Stomach (tissue), 4 donors: Measurements from ENCODE around the gene LAMP5.

ENCODE experiments used
- POLR2AphosphoS5 ChIP-seq, 3 donors: sonication (generic); formaldehyde crosslinking; IDR thresholded peaks; one replicate each; pipeline ENCODE4 v1.6.1; 2016; ENCODE audit warnings: antibody characterized with exemption in 3 of 3
- TF ChIP-seq, protein P1 (sequence below), 7 experiments: fragments of 450-650 bp in 4 of 7; fragments of 200-600 bp in 3 of 7; sonication (generic) in 3 of 7; IDR thresholded peaks; one replicate each; pipeline ENCODE4 v1.5.1; 2016 to 2019; ENCODE audit warnings: antibody characterized with exemption in 7 of 7, control low read depth in 2 of 7, mild to moderate bottlenecking in 1 of 7

DNA sequence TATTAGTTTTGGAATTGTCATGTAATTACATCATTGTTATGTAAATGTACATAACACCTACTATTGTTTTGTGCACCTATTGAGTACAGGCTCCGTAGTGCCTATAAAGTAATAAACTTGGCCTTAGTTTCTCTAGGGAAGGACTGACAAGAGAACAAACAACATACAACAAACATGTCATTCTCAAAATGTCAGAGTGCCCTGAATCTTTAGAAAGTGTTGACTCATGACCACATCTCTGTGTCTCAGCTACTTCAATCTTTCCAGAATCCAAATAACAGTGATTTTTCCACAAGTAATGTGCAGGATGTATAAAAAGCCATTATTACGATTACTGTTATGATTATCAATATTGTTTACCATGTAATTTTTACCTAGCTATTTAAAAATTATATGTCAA, 17.2 kb downstream of the LAMP5 start:
- TF ChIP-seq, protein P1, sequence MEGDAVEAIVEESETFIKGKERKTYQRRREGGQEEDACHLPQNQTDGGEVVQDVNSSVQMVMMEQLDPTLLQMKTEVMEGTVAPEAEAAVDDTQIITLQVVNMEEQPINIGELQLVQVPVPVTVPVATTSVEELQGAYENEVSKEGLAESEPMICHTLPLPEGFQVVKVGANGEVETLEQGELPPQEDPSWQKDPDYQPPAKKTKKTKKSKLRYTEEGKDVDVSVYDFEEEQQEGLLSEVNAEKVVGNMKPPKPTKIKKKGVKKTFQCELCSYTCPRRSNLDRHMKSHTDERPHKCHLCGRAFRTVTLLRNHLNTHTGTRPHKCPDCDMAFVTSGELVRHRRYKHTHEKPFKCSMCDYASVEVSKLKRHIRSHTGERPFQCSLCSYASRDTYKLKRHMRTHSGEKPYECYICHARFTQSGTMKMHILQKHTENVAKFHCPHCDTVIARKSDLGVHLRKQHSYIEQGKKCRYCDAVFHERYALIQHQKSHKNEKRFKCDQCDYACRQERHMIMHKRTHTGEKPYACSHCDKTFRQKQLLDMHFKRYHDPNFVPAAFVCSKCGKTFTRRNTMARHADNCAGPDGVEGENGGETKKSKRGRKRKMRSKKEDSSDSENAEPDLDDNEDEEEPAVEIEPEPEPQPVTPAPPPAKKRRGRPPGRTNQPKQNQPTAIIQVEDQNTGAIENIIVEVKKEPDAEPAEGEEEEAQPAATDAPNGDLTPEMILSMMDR (IDR thresholded peaks at IDR 0.05), result no peak
- TF ChIP-seq POLR2AphosphoS5 (IDR thresholded peaks at IDR 0.05), result no peak
